IPS DF 19.7 (cell line): ENCODE data around the gene FES.
"Not testable (repeated sequence)": the region's sequence is repeated elsewhere in the genome, so short reads cannot be mapped to it uniquely, and the experiment has no call there.

Experiments
- DNase-seq: peaks from one replicate; pipeline ENCODE4 v3.0.0-alpha.2; 2013; ENCODE audit warnings: low read depth, low spot score

Gene FES

GRCh38 chr15:90891346-90891949 is 7.1 kb downstream of the FES start:
- no peak for DNase-seq

- no peak for DNase-seq
These were observed 7.7 kb downstream of the FES start for GRCh38 chr15:90892023-90892422.

GRCh38 chr15:90892498-90893174 is 8.3 kb downstream of the FES start:
- no peak for DNase-seq

- DNase-seq: no peak
These were observed 9.1 kb downstream of the FES start for GRCh38 chr15:90893175-90894090.

GRCh38 chr15:90895571-90896117 is 11.3 kb downstream of the FES start:
- DNase-seq: no peak

- DNase-seq: not testable (repeated sequence)
These were observed 12.9 kb downstream of the FES start for GRCh38 chr15:90897131-90897655.

GRCh38 chr15:90901175-90902039 is 17.1 kb downstream of the FES start:
- no peak for DNase-seq

- DNase-seq: no peak
These were observed 17.9 kb downstream of the FES start for GRCh38 chr15:90902040-90902839.

- DNase-seq: no peak
These were observed 18.8 kb downstream of the FES start, which contains the start of gene MAN2A2 for GRCh38 chr15:90902840-90903732. Gene MAN2A2, plus strand, starts transcription at chr15:90903302. Its CDS starts 906 bp downstream, at chr15:90904208.

- DNase-seq: no peak
These were observed 19.6 kb downstream of the FES start for GRCh38 chr15:90903733-90904536.

- DNase-seq: no peak
These were observed 20.4 kb downstream of the FES start for GRCh38 chr15:90904746-90905145.

GRCh38 chr15:90905306-90906180 is 21.2 kb downstream of the FES start:
- DNase-seq: no peak

GRCh38 chr15:90906181-90906849 is 22.0 kb downstream of the FES start:
- no peak for DNase-seq

GRCh38 chr15:90907051-90907660 is 22.9 kb downstream of the FES start:
- DNase-seq: no peak

GRCh38 chr15:90907838-90908507 is 23.7 kb downstream of the FES start:
- no peak for DNase-seq

- not testable (repeated sequence) for DNase-seq
These were observed 25.1 kb downstream of the FES start for GRCh38 chr15:90909449-90909848.
